ENCODE data around the gene TFAP2C.

- TF ChIP-seq POLR2A (IDR thresholded peaks at IDR 0.05), result no peak
- no peak for TF ChIP-seq CTCF (IDR thresholded peaks at IDR 0.05)
These were observed 48.9 kb upstream of the TFAP2C start for GRCh38 chr20:56580226-56580625.
